HepG2 (cell line): Measurements from ENCODE around the gene MISP3. TPM values are rescaled to one million over a fixed set of nuclear protein-coding genes. Genes with fewer than 3 reads are reported as not detected.

Source experiments
- ATF1 ChIP-seq: IDR thresholded peaks from 2 replicates; pipeline ENCODE4 v1.6.1; 2016; ENCODE audit warnings: mild to moderate bottlenecking, control low read depth
- GATAD2A ChIP-seq: IDR thresholded peaks from 2 replicates; pipeline ENCODE4 v1.6.1; 2016
- HOXA5 ChIP-seq: sonication (generic); formaldehyde crosslinking; IDR thresholded peaks from 2 replicates; pipeline ENCODE4 v1.4.0; 2020; ENCODE audit warnings: missing genetic modification reagents
- KDM2A ChIP-seq: sonication (generic); formaldehyde crosslinking; IDR thresholded peaks from 2 replicates; pipeline ENCODE4 v1.4.0; 2020; ENCODE audit warnings: low read depth, missing genetic modification reagents, borderline replicate concordance
- KDM5B ChIP-seq: sonication (generic); formaldehyde crosslinking; IDR thresholded peaks from 2 replicates; pipeline ENCODE4 v1.4.0; 2020; ENCODE audit warnings: missing genetic modification reagents, mild to moderate bottlenecking, borderline replicate concordance
- KLF9 ChIP-seq: IDR thresholded peaks from 2 replicates; pipeline ENCODE4 v1.6.1; 2016; ENCODE audit warnings: low read depth
- NR2F6 ChIP-seq, 2 experiments: IDR thresholded peaks; 2 replicates each; pipeline ENCODE4 v1.6.1; 2016; ENCODE audit warnings: antibody characterized with exemption in 1 of 2, mild to moderate bottlenecking in 1 of 2
- PHF21A ChIP-seq: sonication (generic); formaldehyde crosslinking; IDR thresholded peaks from 2 replicates; pipeline ENCODE4 v1.5.0; 2020; ENCODE audit warnings: mild to moderate bottlenecking, missing genetic modification reagents
- RARG ChIP-seq: sonication (generic); formaldehyde crosslinking; IDR thresholded peaks from 2 replicates; pipeline ENCODE4 v1.4.0; 2020; ENCODE audit warnings: low read depth, mild to moderate bottlenecking, missing genetic modification reagents
- RBFOX2 ChIP-seq: fragments of 200-400 bp; formaldehyde crosslinking; IDR thresholded peaks from 2 replicates; pipeline ENCODE4 v1.6.1; 2017; ENCODE audit warnings: low read depth, mild to moderate bottlenecking, low read length
- RNF2 ChIP-seq: fragments of 450-650 bp; conservative IDR thresholded peaks from 2 replicates; pipeline ENCODE4 v1.6.1; 2016; ENCODE audit warnings: low read depth
- SAFB2 ChIP-seq: sonication (generic); formaldehyde crosslinking; IDR thresholded peaks from 2 replicates; pipeline ENCODE4 v1.5.1; 2020; ENCODE audit warnings: missing genetic modification reagents, low read depth, mild to moderate bottlenecking, borderline replicate concordance
- SALL2 ChIP-seq: sonication (generic); formaldehyde crosslinking; IDR thresholded peaks from 2 replicates; pipeline ENCODE4 v1.8.1; 2023; ENCODE audit warnings: mild to moderate bottlenecking, missing genetic modification reagents, inconsistent platforms
- SATB2 ChIP-seq: sonication (generic); formaldehyde crosslinking; IDR thresholded peaks from 2 replicates; pipeline ENCODE4 v1.5.0; 2020; ENCODE audit warnings: missing genetic modification reagents
- SMC3 ChIP-seq: IDR thresholded peaks from 2 replicates; pipeline ENCODE4 v1.6.1; 2011; ENCODE audit warnings: low read length, improper control_type of control experiment
- SRSF1 ChIP-seq: fragments of 200-400 bp; formaldehyde crosslinking; optimal IDR thresholded peaks from 2 replicates; pipeline ENCODE3; 2017; ENCODE audit warnings: mild to moderate bottlenecking, low read depth, low read length, moderate library complexity
- TARDBP ChIP-seq: sonication (generic); formaldehyde crosslinking; IDR thresholded peaks from 2 replicates; pipeline ENCODE4 v1.8.0; 2022; ENCODE audit warnings: mild to moderate bottlenecking, missing genetic modification reagents
- ZMAT5 ChIP-seq: sonication (generic); formaldehyde crosslinking; IDR thresholded peaks from 2 replicates; pipeline ENCODE4 v1.5.0; 2020; ENCODE audit warnings: mild to moderate bottlenecking, low read depth, missing genetic modification reagents, borderline replicate concordance
- ZNF136 ChIP-seq: sonication (generic); formaldehyde crosslinking; IDR thresholded peaks from 2 replicates; pipeline ENCODE4 v1.8.1; 2022; ENCODE audit warnings: low read depth, mild to moderate bottlenecking, moderate library complexity, missing genetic modification reagents
- ZNF230 ChIP-seq: sonication (generic); formaldehyde crosslinking; IDR thresholded peaks from 2 replicates; pipeline ENCODE4 v1.4.0; 2020; ENCODE audit warnings: mild to moderate bottlenecking, missing genetic modification reagents
- ZNF33A ChIP-seq: sonication (generic); formaldehyde crosslinking; IDR thresholded peaks from 2 replicates; pipeline ENCODE4 v1.5.1; 2020; ENCODE audit warnings: missing genetic modification reagents, mild to moderate bottlenecking, moderate library complexity, borderline replicate concordance
- ZNF430 ChIP-seq: sonication (generic); formaldehyde crosslinking; IDR thresholded peaks from 2 replicates; pipeline ENCODE4 v1.9.0; 2021; ENCODE audit warnings: mild to moderate bottlenecking, missing genetic modification reagents
- ZNF761 ChIP-seq: sonication (generic); formaldehyde crosslinking; conservative IDR thresholded peaks from 2 replicates; pipeline ENCODE4 v1.4.0; 2020; ENCODE audit warnings: mild to moderate bottlenecking, missing genetic modification reagents
- ZNF891 ChIP-seq: sonication (generic); formaldehyde crosslinking; IDR thresholded peaks from 2 replicates; pipeline ENCODE4 v1.5.0; 2020; ENCODE audit warnings: mild to moderate bottlenecking, missing genetic modification reagents
- polyA plus RNA-seq, 8 experiments: library from polyadenylated mRNA; depleted of rRNA in 3 of 8; stranded (reverse) in 7 of 8; unstranded in 1 of 8; fragments of >200 nt; fragmentation: Illumina TruSeq in 4 of 8; extraction: Trizol in 4 of 8; gene quantifications; 2 replicates each; pipeline versions ENCODE4 v1.2.1 to v1.2.3, GENCODE V29; 2011 to 2016; ENCODE audit warnings: low read depth in 4 of 8, missing spikeins in 1 of 8, mixed read lengths in 1 of 8; ENCODE audit not compliant: insufficient read depth in 1 of 8
- total RNA-seq, 5 experiments: library from RNA; depleted of rRNA; stranded (reverse); fragments of >200 nt; fragmentation: Illumina TruSeq; extraction: Trizol; gene quantifications; 2 replicates each; pipeline ENCODE4 v1.2.3, GENCODE V29; 2016; ENCODE audit warnings: low read depth in 1 of 5
- TF ChIP-seq, protein P1 (sequence below): sonication (generic); formaldehyde crosslinking; IDR thresholded peaks from 2 replicates; pipeline ENCODE4 v1.5.1; 2020; ENCODE audit warnings: missing genetic modification reagents, mild to moderate bottlenecking, borderline replicate concordance
- TF ChIP-seq, protein P2 (sequence below): sonication (generic); formaldehyde crosslinking; IDR thresholded peaks from 2 replicates; pipeline ENCODE4 v1.9.0; 2022; ENCODE audit warnings: missing genetic modification reagents, mild to moderate bottlenecking, borderline replicate concordance

Gene MISP3
- total and polyA plus RNA-seq, 2 of the 13 experiments (the other 11 are each of a cell fraction or from before 2014, with no cell fraction given), result 2.5 to 5.4 TPM

DNA sequence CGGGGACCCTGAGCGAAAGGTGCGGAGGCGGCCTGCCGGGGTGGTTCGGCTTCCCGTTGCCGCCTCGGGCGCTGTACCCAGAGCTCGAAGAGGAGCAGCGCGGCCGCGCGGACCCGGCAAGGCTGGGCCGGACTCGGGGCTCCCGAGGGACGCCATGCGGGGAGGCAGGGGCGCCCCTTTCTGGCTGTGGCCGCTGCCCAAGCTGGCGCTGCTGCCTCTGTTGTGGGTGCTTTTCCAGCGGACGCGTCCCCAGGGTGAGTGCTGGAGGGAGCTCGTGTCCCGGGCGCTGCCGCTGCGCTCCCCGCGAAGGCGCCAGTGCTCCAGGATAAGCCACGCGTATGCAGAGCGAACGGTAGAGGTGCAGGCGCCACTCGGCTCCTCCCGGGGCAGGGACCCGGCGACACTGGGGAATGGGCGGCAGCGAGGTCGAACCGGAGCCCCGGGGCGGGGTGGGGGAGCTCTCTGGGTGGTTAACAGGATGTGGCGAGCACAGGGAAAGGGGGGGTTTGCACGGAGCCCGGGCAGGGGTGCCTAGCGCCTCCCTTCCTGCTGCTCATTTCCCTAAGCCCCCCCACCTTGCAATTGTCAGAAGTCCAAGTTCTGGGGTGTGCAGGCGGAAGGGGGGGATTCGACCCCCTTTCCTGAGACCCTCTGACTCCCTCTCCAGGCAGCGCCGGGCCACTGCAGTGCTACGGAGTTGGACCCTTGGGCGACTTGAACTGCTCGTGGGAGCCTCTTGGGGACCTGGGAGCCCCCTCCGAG lies 40.7 kb upstream of the MISP3 start, which contains the start of gene IL27RA (continued):
- TF ChIP-seq, protein P1, sequence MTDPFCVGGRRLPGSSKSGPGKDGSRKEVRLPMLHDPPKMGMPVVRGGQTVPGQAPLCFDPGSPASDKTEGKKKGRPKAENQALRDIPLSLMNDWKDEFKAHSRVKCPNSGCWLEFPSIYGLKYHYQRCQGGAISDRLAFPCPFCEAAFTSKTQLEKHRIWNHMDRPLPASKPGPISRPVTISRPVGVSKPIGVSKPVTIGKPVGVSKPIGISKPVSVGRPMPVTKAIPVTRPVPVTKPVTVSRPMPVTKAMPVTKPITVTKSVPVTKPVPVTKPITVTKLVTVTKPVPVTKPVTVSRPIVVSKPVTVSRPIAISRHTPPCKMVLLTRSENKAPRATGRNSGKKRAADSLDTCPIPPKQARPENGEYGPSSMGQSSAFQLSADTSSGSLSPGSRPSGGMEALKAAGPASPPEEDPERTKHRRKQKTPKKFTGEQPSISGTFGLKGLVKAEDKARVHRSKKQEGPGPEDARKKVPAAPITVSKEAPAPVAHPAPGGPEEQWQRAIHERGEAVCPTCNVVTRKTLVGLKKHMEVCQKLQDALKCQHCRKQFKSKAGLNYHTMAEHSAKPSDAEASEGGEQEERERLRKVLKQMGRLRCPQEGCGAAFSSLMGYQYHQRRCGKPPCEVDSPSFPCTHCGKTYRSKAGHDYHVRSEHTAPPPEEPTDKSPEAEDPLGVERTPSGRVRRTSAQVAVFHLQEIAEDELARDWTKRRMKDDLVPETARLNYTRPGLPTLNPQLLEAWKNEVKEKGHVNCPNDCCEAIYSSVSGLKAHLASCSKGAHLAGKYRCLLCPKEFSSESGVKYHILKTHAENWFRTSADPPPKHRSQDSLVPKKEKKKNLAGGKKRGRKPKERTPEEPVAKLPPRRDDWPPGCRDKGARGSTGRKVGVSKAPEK (CRISPR knock-in tag), result no peak
- TF ChIP-seq SRSF1, result peak; percentile 56
- no peak for TF ChIP-seq KLF9
- peak; percentile 21; the same call in 1 of the 2 replicates for TF ChIP-seq TARDBP (CRISPR knock-in tag)
- peak; percentile 72; the same call in 1 of the 2 replicates for TF ChIP-seq RNF2
- TF ChIP-seq RARG (CRISPR knock-in tag), result no peak
- TF ChIP-seq SMC3, result 0 out of 2 replicates have a peak, but pooled peaks have one; percentile 9
- 0 out of 2 replicates have a peak, but pooled peaks have one; percentile 86 for TF ChIP-seq SATB2 (CRISPR knock-in tag)
- no peak for TF ChIP-seq NR2F6 (IDR thresholded peaks at IDR 0.05)
- TF ChIP-seq NR2F6 (CRISPR knock-in tag; IDR thresholded peaks at IDR 0.05), result no peak
- TF ChIP-seq ZNF136 (CRISPR knock-in tag), result peak; percentile 51; the same call in 1 of the 2 replicates
- TF ChIP-seq PHF21A, result peak; percentile 54
- 0 out of 2 replicates have a peak, but pooled peaks have one; percentile 52 for TF ChIP-seq SALL2 (CRISPR knock-in tag)
- peak; percentile 66 for TF ChIP-seq RBFOX2
- TF ChIP-seq, protein P2, sequence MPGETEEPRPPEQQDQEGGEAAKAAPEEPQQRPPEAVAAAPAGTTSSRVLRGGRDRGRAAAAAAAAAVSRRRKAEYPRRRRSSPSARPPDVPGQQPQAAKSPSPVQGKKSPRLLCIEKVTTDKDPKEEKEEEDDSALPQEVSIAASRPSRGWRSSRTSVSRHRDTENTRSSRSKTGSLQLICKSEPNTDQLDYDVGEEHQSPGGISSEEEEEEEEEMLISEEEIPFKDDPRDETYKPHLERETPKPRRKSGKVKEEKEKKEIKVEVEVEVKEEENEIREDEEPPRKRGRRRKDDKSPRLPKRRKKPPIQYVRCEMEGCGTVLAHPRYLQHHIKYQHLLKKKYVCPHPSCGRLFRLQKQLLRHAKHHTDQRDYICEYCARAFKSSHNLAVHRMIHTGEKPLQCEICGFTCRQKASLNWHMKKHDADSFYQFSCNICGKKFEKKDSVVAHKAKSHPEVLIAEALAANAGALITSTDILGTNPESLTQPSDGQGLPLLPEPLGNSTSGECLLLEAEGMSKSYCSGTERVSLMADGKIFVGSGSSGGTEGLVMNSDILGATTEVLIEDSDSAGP (CRISPR knock-in tag), result peak; percentile 73; the same call in 1 of the 2 replicates
- TF ChIP-seq GATAD2A, result peak; percentile 51; the same call in 1 of the 2 replicates
- TF ChIP-seq ZNF761 (CRISPR knock-in tag), result peak; percentile 66; the same call in 1 of the 2 replicates
- peak; percentile 42; the same call in 1 of the 2 replicates for TF ChIP-seq HOXA5 (CRISPR knock-in tag)
- no peak for TF ChIP-seq ZMAT5 (CRISPR knock-in tag)
- TF ChIP-seq ZNF891, result 0 out of 2 replicates have a peak, but pooled peaks have one; percentile 58
- TF ChIP-seq ZNF230 (CRISPR knock-in tag), result peak; percentile 87; the same call in 1 of the 2 replicates
- peak; percentile 73; the same call in 1 of the 2 replicates for TF ChIP-seq KDM2A (CRISPR knock-in tag)
- no peak for TF ChIP-seq ZNF33A (CRISPR knock-in tag)
- peak; percentile 79; the same call in 1 of the 2 replicates for TF ChIP-seq KDM5B (CRISPR knock-in tag)
- peak; percentile 88; the same call in 1 of the 2 replicates for TF ChIP-seq SAFB2
- TF ChIP-seq ATF1 (CRISPR knock-in tag), result no peak
- TF ChIP-seq ZNF430 (CRISPR knock-in tag), result peak; percentile 80
